Pancreas (tissue), 10 donors: Measurements from ENCODE around the gene GRM1. TPM values are rescaled to one million over a fixed set of nuclear protein-coding genes. Genes with fewer than 3 reads are reported as not detected.

ENCODE experiments used
- ATAC-seq, 4 donors: fragments of 200-7000 bp; cut with Tn5 transposase; one replicate each; pipeline versions ENCODE4 v1.8.0 to v1.9.1; 2020; ENCODE audit warnings: mild to moderate bottlenecking in 4 of 4, moderate library complexity in 4 of 4
- DNase-seq, 6 donors: peaks; one replicate each; pipeline ENCODE4 v3.0.0-alpha.2; 2020
- FAIRE-seq: peaks from 2 replicates; lab custom pipeline; 2012; peaks lifted over from hg19 to GRCh38; lab: Jason Lieb, UNC
- H3K27ac ChIP-seq, 4 donors: fragments of 200-600 bp; sonication (generic); 1 replicate in 3 of 4; 2 replicates in 1 of 4; pipeline versions ENCODE4 v1.5.0 to v1.8.0; 2020
- H3K27me3 ChIP-seq, 4 donors: fragments of 200-600 bp; one replicate each; pipeline ENCODE4 v1.8.0; 2021
- H3K36me3 ChIP-seq, 3 donors: fragments of 200-600 bp; sonication (generic) in 1 of 3; one replicate each; pipeline versions ENCODE4 v1.5.0 to v1.8.0; 2020 to 2021
- H3K4me1 ChIP-seq, 3 donors: fragments of 200-600 bp; one replicate each; pipeline ENCODE4 v1.8.0; 2021
- H3K4me3 ChIP-seq, 4 donors: fragments of 200-600 bp; sonication (generic) in 2 of 4; one replicate each; pipeline versions ENCODE4 v1.5.0 to v1.8.0; 2020 to 2021
- H3K9me3 ChIP-seq, 4 donors: fragments of 200-600 bp; one replicate each; pipeline ENCODE4 v1.8.0; 2021
- WGBS, 2 donors: extraction: QIAGEN DNeasy Blood & Tissue Kit; methylation state at CpG; one replicate each; pipeline ENCODE4 v1.1.7; 2013; 5-methylcytosine and 5-hydroxymethylcytosine counted together
- intact Hi-C, 3 donors: fragments of 100-400 bp; cut with DNase I; formaldehyde crosslinking; loops; one replicate each; pipeline versions ENCODE4 v1.11.1 to v1.14.2; 2022
- polyA plus RNA-seq, 2 donors: library from polyadenylated mRNA; stranded (reverse); fragments of 200-250 nt; gene quantifications; one replicate each; pipeline ENCODE4 v1.2.3, GENCODE V29; 2013
- total RNA-seq, 6 donors: library from RNA; stranded (reverse); fragmentation: NEBNext Ultra II Directional in 4 of 6; extraction: Animal tissue kit (Norgen Biotek cat#: 25700) in 4 of 6; gene quantifications; one replicate each; pipeline versions ENCODE4 v1.2.1 to v1.2.4, GENCODE V29; 2021 to 2023
- TF ChIP-seq, protein P1 (sequence below), 4 donors: fragments of 200-600 bp; sonication (generic) in 3 of 4; IDR thresholded peaks; one replicate each; pipeline versions ENCODE4 v1.5.0 to v1.8.0; 2021; ENCODE audit warnings: antibody characterized with exemption in 4 of 4
- donor health status: healthy with polysubstance abuse.
- donor health status: DM: no; HTN: no; CAD: no; lungs with moderate emphysema.
- donor health status: DM: no; HTN: no; CAD: no.
- donor health status: control.
- donor health status: control.
- donor health status: Bipolar disorder and iron deficiency.
- donor health status: DM: yes; HTN: yes; CAD: no.
- donor health status: DM: no; HTN: no; CAD: no.
- donor health status: DM: no; HTN: no; CAD: no.
- donor health status: DM: yes; HTN: yes; CAD: no.

GRM1 gene
- total and polyA plus RNA-seq, 8 donors = 0.04 to 0.17 (median 0.05) TPM; not detected in 2

GRCh38 chr6:146027586-146028251, 1.1 kb upstream of the GRM1 start:
- H3K27me3 ChIP-seq = peaks cover 0 to 32% (median 8%) of the 10 kb centered on the region in 4 donors

GRCh38 chr6:146028252-146028795, 538 bp upstream of the GRM1 start:
- FAIRE-seq (no peak), DNase-seq (peak; percentile 52 to 90 (median 76)), ATAC-seq (peak; percentile 93 to 100 (median 98))
- WGBS, 2 donors = 2 to 4% methylated on average over 19 of the region's 19 CpGs
- Histone ChIP-seq H3K9me3 (no peaks in the 10 kb centered on the region), H3K4me1 (no peaks in the 10 kb centered on the region), H3K27me3 (peaks cover 0 to 32% (median 8%) of the 10 kb centered on the region in 4 donors), H3K36me3 (no peaks in the 10 kb centered on the region), H3K4me3 (peak overlapping the region in 2 of 4 donors; percentile 19 to 36), H3K27ac (no peak overlapping the region)
- TF ChIP-seq, protein P1, sequence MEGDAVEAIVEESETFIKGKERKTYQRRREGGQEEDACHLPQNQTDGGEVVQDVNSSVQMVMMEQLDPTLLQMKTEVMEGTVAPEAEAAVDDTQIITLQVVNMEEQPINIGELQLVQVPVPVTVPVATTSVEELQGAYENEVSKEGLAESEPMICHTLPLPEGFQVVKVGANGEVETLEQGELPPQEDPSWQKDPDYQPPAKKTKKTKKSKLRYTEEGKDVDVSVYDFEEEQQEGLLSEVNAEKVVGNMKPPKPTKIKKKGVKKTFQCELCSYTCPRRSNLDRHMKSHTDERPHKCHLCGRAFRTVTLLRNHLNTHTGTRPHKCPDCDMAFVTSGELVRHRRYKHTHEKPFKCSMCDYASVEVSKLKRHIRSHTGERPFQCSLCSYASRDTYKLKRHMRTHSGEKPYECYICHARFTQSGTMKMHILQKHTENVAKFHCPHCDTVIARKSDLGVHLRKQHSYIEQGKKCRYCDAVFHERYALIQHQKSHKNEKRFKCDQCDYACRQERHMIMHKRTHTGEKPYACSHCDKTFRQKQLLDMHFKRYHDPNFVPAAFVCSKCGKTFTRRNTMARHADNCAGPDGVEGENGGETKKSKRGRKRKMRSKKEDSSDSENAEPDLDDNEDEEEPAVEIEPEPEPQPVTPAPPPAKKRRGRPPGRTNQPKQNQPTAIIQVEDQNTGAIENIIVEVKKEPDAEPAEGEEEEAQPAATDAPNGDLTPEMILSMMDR (IDR thresholded peaks at IDR 0.05) = no peak
- intact Hi-C loops = no loop called here

More at GRCh38 chr6:146027586-146028251, 1.1 kb upstream of the GRM1 start:
- TF ChIP-seq, protein P1 (IDR thresholded peaks at IDR 0.05) = no peak
- intact Hi-C loops = no loop called here
- 1 to 3% methylated on average over 31 of the region's 31 CpGs for WGBS, 2 donors
- Histone ChIP-seq H3K27ac (no peak overlapping the region), H3K9me3 (no peaks in the 10 kb centered on the region), H3K4me1 (no peaks in the 10 kb centered on the region), H3K4me3 (no peak overlapping the region), H3K36me3 (no peaks in the 10 kb centered on the region)
- DNase-seq = peak in 2 of 6 donors; percentile 30
- peak in 3 of 4 donors; percentile 40 to 78 (median 62) for ATAC-seq
- FAIRE-seq = no peak

DNA sequence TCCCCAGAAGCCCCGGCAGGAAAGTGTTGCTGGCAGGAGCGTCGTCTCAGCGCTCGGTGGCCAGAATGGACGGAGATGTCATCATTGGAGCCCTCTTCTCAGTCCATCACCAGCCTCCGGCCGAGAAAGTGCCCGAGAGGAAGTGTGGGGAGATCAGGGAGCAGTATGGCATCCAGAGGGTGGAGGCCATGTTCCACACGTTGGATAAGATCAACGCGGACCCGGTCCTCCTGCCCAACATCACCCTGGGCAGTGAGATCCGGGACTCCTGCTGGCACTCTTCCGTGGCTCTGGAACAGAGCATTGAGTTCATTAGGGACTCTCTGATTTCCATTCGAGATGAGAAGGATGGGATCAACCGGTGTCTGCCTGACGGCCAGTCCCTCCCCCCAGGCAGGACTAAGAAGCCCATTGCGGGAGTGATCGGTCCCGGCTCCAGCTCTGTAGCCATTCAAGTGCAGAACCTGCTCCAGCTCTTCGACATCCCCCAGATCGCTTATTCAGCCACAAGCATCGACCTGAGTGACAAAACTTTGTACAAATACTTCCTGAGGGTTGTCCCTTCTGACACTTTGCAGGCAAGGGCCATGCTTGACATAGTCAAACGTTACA, 817 bp downstream of the GRM1 start:
- 10 to 11% methylated on average over 25 of the region's 25 CpGs for WGBS, 2 donors
- no peak for ATAC-seq
- no peaks in the 10 kb centered on the region for H3K9me3 ChIP-seq
- peak in 2 of 6 donors; percentile 35 to 37 for DNase-seq
- intact Hi-C loops = no loop called here
- no peak overlapping the region for H3K27ac ChIP-seq
- no peaks in the 10 kb centered on the region for H3K36me3 ChIP-seq
- no peak for FAIRE-seq
- H3K4me1 ChIP-seq = no peaks in the 10 kb centered on the region
- H3K4me3 ChIP-seq = peak overlapping the region in 1 of 4 donors; percentile 36
- TF ChIP-seq, protein P1 (IDR thresholded peaks at IDR 0.05) = no peak
- H3K27me3 ChIP-seq = peaks cover 0 to 32% (median 8%) of the 10 kb centered on the region in 4 donors

GRCh38 chr6:146032387-146032786, 3.5 kb downstream of the GRM1 start:
- ATAC-seq = no peak
- WGBS, 2 donors = 31 to 43% methylated on average over 4 of the region's 4 CpGs
- Histone ChIP-seq H3K4me3 (no peak overlapping the region), H3K4me1 (no peaks in the 10 kb centered on the region), H3K36me3 (no peaks in the 10 kb centered on the region), H3K27ac (no peak overlapping the region), H3K9me3 (no peaks in the 10 kb centered on the region), H3K27me3 (peaks cover 0 to 28% (median 6%) of the 10 kb centered on the region in 4 donors)
- TF ChIP-seq, protein P1 (IDR thresholded peaks at IDR 0.05) = no peak
- DNase-seq = no peak
- intact Hi-C loops = no loop called here
- FAIRE-seq = no peak
